DND-41 (cell line): ENCODE measurements around the gene NDC80.

Experiments
- CTCF ChIP-seq: IDR thresholded peaks from 2 replicates; pipeline ENCODE4 v1.5.1; 2012; ENCODE audit warnings: borderline replicate concordance, low read length, moderate library complexity, mild to moderate bottlenecking; ENCODE audit not compliant: poor library complexity, severe bottlenecking; ENCODE audit errors: extremely low read depth
- EZH2 ChIP-seq: IDR thresholded peaks from 3 replicates; pipeline ENCODE4 v1.6.1; 2012; ENCODE audit warnings: borderline replicate concordance, low read depth, mild to moderate bottlenecking, moderate library complexity, low read length, inconsistent platforms; ENCODE audit not compliant: severe bottlenecking

DNA sequence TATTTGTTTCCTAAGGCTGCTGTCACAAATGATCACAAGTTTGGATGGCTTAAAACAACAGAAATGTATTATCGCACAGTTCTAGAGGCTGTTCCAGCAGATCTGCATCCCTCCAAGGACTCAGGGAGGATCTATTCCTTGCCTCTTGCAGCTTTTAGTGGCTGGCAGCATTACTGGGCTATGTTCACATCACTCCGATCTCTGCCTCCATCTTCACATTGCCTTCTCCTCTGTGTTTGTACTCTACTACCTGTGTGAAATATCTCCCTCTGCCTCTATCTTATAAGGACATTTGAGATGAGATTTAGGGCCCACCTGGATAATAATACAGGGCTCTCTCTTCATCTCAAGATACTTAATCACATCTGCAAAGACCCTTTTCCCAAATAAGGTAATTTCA lies 18.9 kb downstream of the NDC80 start:
- no peak for TF ChIP-seq CTCF
- TF ChIP-seq EZH2, result no peak
